ENCODE measurements around the gene ATXN1.

DNA sequence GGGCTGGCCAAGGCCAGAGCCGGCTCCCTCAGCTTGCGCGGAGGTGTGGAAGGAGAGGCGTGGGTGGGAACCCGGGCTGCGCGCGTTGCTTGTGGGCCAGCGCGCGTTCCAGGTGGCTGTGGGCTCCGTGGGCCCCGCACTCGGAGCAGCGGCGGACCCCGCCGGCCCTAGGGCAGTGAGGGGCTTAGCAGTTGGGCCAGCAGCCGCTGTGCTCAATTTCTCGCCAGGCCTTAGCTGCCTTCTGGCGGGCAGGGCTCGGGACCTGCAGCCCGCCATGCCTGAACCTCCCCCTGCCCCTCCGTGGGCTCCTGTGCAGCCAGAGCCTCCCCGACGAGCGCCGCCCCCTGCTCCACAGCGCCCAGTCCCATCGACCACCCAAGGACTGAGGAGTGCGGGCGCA lies 414.4 kb downstream of the ATXN1 start:
- no peak for TF ChIP-seq POLR2AphosphoS5 (IDR thresholded peaks at IDR 0.05; ENCODE audit: low read depth, low read length)
- no peak for TF ChIP-seq ZNF263 (CRISPR knock-in tag; IDR thresholded peaks at IDR 0.05)
- TF ChIP-seq ZNF460 (CRISPR knock-in tag; IDR thresholded peaks at IDR 0.05; ENCODE audit: borderline replicate concordance): no peak
- TF ChIP-seq ZNF138 (CRISPR knock-in tag; IDR thresholded peaks at IDR 0.05; ENCODE audit: low read depth): no peak
- TF ChIP-seq, protein P1, sequence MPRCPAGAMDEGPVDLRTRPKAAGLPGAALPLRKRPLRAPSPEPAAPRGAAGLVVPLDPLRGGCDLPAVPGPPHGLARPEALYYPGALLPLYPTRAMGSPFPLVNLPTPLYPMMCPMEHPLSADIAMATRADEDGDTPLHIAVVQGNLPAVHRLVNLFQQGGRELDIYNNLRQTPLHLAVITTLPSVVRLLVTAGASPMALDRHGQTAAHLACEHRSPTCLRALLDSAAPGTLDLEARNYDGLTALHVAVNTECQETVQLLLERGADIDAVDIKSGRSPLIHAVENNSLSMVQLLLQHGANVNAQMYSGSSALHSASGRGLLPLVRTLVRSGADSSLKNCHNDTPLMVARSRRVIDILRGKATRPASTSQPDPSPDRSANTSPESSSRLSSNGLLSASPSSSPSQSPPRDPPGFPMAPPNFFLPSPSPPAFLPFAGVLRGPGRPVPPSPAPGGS (CRISPR knock-in tag; IDR thresholded peaks at IDR 0.05): no peak
- TF ChIP-seq MTF2 (CRISPR knock-in tag; IDR thresholded peaks at IDR 0.05; ENCODE audit: borderline replicate concordance): no peak
- no peak for TF ChIP-seq ZBTB4 (CRISPR knock-in tag; IDR thresholded peaks at IDR 0.05; ENCODE audit: borderline replicate concordance)
- TF ChIP-seq, protein P2, sequence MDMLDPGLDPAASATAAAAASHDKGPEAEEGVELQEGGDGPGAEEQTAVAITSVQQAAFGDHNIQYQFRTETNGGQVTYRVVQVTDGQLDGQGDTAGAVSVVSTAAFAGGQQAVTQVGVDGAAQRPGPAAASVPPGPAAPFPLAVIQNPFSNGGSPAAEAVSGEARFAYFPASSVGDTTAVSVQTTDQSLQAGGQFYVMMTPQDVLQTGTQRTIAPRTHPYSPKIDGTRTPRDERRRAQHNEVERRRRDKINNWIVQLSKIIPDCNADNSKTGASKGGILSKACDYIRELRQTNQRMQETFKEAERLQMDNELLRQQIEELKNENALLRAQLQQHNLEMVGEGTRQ (IDR thresholded peaks at IDR 0.05; ENCODE audit: low read depth, low read length): no peak
- TF ChIP-seq, protein P2 (CRISPR knock-in tag; IDR thresholded peaks at IDR 0.05; ENCODE audit: borderline replicate concordance): no peak
- TF ChIP-seq ZNF644 (CRISPR knock-in tag; IDR thresholded peaks at IDR 0.05; ENCODE audit: low read depth): no peak
- TF ChIP-seq ZNF124 (CRISPR knock-in tag; IDR thresholded peaks at IDR 0.05): no peak
- no peak for TF ChIP-seq ZNF136 (CRISPR knock-in tag; IDR thresholded peaks at IDR 0.05; ENCODE audit: low read depth)
- no peak for TF ChIP-seq ZNF232 (CRISPR knock-in tag; IDR thresholded peaks at IDR 0.05; ENCODE audit: borderline replicate concordance)
